ENCODE measurements around the gene CCDC39. TPM values are rescaled to one million over a fixed set of nuclear protein-coding genes. Genes with fewer than 3 reads are reported as not detected.
A peak's percentile ranks its signal among the peaks of the same experiment; 100 is the strongest.

Gene CCDC39
- total and polyA plus RNA-seq, 2 of the 13 experiments (the other 11 are each of a cell fraction or from before 2014, with no cell fraction given), result not detected

- DNase-seq (ENCODE audit: low spot score) (no peak), FAIRE-seq (no peak), ATAC-seq (peak; percentile 34)
- no peaks in the 10 kb centered on the region for H3K27me3 ChIP-seq (ENCODE audit: control insufficient read depth in 1 of 2, insufficient read depth in 2 of 2, low read length in 2 of 2)
- no peak overlapping the region for H2AFZ ChIP-seq (ENCODE audit: low read length)
- H3K9ac ChIP-seq (ENCODE audit: insufficient read depth, low read depth, low read length), result no peak overlapping the region
- intact Hi-C loops (cut with micrococcal nuclease; ENCODE audit: unreplicated experiment), result no loop called here
- no peaks in the 10 kb centered on the region for H4K20me1 ChIP-seq (ENCODE audit: insufficient read depth, low read length)
- H3K27ac ChIP-seq (ENCODE audit: extremely low read length, insufficient read depth, low read length), result no peak overlapping the region
- ChIA-PET POLR2A (no interaction called here), CTCF (ENCODE audit: low intra/inter-chr PET ratio, low total read pairs) (no interaction called here)
- no peaks in the 10 kb centered on the region for H3K79me2 ChIP-seq (ENCODE audit: insufficient read depth, low read length)
- 30% methylated on average over 7 of the region's 7 CpGs for WGBS (ENCODE audit: low lambda C conversion rate)
- peak overlapping the region; percentile 81 for H3K4me2 ChIP-seq (ENCODE audit: low read depth, low read length)
- no TSS peak for BruUV-seq (replicated peaks)
- TF ChIP-seq ZKSCAN1 (IDR thresholded peaks at IDR 0.05; ENCODE audit: low read length) (no peak), ZNF235 (CRISPR knock-in tag; IDR thresholded peaks at IDR 0.05; ENCODE audit: borderline replicate concordance) (no peak)
- peak overlapping the region; percentile 64 to 80 (median 74); a peak in 5 of 6 replicates for H3K4me3 ChIP-seq (replicated peaks in 1 of 3; ENCODE audit: insufficient read depth in 1 of 3, low read depth in 2 of 3, low read length in 3 of 3)
- in situ Hi-C loops (cut with HindIII; ENCODE audit: extremely low pct_ligation_motif_present, low pct_unique_long_range_greater_than_20kb), result no loop called here
- peaks cover 15% of the 10 kb centered on the region for H3K4me1 ChIP-seq (ENCODE audit: insufficient read depth, low read length)
- no peaks in the 10 kb centered on the region for H3K9me3 ChIP-seq (ENCODE audit: low read length)
- H3K36me3 ChIP-seq (replicated peaks in 1 of 2; ENCODE audit: control insufficient read depth in 1 of 2, insufficient read depth in 2 of 2, low read length in 2 of 2), result no peaks in the 10 kb centered on the region
These were observed 775 bp upstream of the CCDC39 start for GRCh38 chr3:180680097-180680430.

DNA sequence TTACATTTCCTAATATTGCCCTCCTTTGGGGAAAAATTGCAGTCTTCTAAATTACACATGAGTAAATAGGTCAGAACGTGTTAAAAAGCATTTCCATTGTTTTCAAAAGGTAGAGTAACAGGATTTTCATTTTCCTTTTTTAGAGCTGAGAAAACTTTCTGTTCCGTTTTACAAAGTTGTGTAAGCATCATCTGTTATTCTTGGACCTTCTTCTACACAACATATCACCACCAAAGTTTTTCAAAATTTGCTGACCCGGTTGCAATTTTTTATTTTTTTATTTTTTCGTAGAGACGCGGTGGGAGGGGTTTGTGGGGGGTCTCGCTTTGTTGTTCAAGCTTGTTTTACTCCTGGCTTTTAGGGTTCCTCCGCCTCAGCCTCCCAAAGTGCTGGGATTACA, 1.1 kb downstream of the CCDC39 start:
- no TSS peak for BruUV-seq (replicated peaks)
- DNase-seq (ENCODE audit: low spot score), result no peak
- H3K36me3 ChIP-seq (replicated peaks in 1 of 2; ENCODE audit: control insufficient read depth in 1 of 2, insufficient read depth in 2 of 2, low read length in 2 of 2), result no peaks in the 10 kb centered on the region
- H3K9me3 ChIP-seq (ENCODE audit: low read length), result no peaks in the 10 kb centered on the region
- no peaks in the 10 kb centered on the region for H4K20me1 ChIP-seq (ENCODE audit: insufficient read depth, low read length)
- ChIA-PET POLR2A (no interaction called here), CTCF (ENCODE audit: low intra/inter-chr PET ratio, low total read pairs) (no interaction called here)
- H3K27me3 ChIP-seq (ENCODE audit: control insufficient read depth in 1 of 2, insufficient read depth in 2 of 2, low read length in 2 of 2), result no peaks in the 10 kb centered on the region
- no peaks in the 10 kb centered on the region for H3K79me2 ChIP-seq (ENCODE audit: insufficient read depth, low read length)
- ATAC-seq, result no peak
- no peak overlapping the region for H3K4me3 ChIP-seq (replicated peaks in 1 of 3; ENCODE audit: insufficient read depth in 1 of 3, low read depth in 2 of 3, low read length in 3 of 3)
- FAIRE-seq, result no peak
- H2AFZ ChIP-seq (ENCODE audit: low read length), result no peak overlapping the region
- intact Hi-C loops (cut with micrococcal nuclease; ENCODE audit: unreplicated experiment), result no loop called here
- H3K4me2 ChIP-seq (ENCODE audit: low read depth, low read length), result no peak overlapping the region
- H3K4me1 ChIP-seq (ENCODE audit: insufficient read depth, low read length), result peaks cover 15% of the 10 kb centered on the region
- 14% methylated on average over 8 of the region's 8 CpGs for WGBS (ENCODE audit: low lambda C conversion rate)
- H3K27ac ChIP-seq (ENCODE audit: extremely low read length, insufficient read depth, low read length), result no peak overlapping the region
- in situ Hi-C loops (cut with HindIII; ENCODE audit: extremely low pct_ligation_motif_present, low pct_unique_long_range_greater_than_20kb), result no loop called here
- no peak overlapping the region for H3K9ac ChIP-seq (ENCODE audit: insufficient read depth, low read depth, low read length)
- no peak for TF ChIP-seq PHF8 (CRISPR knock-in tag; IDR thresholded peaks at IDR 0.05)
- TF ChIP-seq, protein P1, sequence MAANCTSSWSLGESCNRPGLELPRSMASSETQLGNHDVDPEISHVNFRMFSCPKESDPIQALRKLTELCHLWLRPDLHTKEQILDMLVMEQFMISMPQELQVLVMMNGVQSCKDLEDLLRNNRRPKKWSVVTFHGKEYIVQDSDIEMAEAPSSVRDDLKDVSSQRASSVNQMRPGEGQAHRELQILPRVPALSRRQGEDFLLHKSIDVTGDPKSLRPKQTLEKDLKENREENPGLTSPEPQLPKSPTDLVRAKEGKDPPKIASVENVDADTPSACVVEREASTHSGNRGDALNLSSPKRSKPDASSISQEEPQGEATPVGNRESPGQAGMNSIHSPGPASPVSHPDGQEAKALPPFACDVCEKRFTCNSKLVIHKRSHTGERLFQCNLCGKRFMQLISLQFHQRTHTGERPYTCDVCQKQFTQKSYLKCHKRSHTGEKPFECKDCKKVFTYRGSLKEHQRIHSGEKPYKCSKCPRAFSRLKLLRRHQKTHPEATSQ (CRISPR knock-in tag; IDR thresholded peaks at IDR 0.05; ENCODE audit: borderline replicate concordance), result no peak
- TF ChIP-seq GATAD1 (CRISPR knock-in tag; IDR thresholded peaks at IDR 0.05), result no peak
- no peak for TF ChIP-seq HMGA1 (CRISPR knock-in tag; conservative IDR thresholded peaks at IDR 0.05)
- no peak for TF ChIP-seq ZNF33A (CRISPR knock-in tag; IDR thresholded peaks at IDR 0.05; ENCODE audit: borderline replicate concordance)
- no peak for TF ChIP-seq ZNF382 (CRISPR knock-in tag; IDR thresholded peaks at IDR 0.05; ENCODE audit: borderline replicate concordance)
- no peak for TF ChIP-seq NFATC3 (CRISPR knock-in tag; IDR thresholded peaks at IDR 0.05)
- TF ChIP-seq THAP11 (CRISPR knock-in tag; IDR thresholded peaks at IDR 0.05), result no peak
- no peak for TF ChIP-seq ZNF44 (CRISPR knock-in tag; IDR thresholded peaks at IDR 0.05)
- no peak for TF ChIP-seq REST (IDR thresholded peaks at IDR 0.05; ENCODE audit: borderline replicate concordance in 1 of 2, low read depth in 1 of 2, low read length in 2 of 2)
- TF ChIP-seq ZNF547 (CRISPR knock-in tag; IDR thresholded peaks at IDR 0.05), result no peak
- TF ChIP-seq, protein P2, sequence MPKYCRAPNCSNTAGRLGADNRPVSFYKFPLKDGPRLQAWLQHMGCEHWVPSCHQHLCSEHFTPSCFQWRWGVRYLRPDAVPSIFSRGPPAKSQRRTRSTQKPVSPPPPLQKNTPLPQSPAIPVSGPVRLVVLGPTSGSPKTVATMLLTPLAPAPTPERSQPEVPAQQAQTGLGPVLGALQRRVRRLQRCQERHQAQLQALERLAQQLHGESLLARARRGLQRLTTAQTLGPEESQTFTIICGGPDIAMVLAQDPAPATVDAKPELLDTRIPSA (CRISPR knock-in tag; IDR thresholded peaks at IDR 0.05; ENCODE audit: borderline replicate concordance), result no peak
- no peak for TF ChIP-seq ISX (CRISPR knock-in tag; conservative IDR thresholded peaks at IDR 0.05)

Data from HepG2 (cell line).